ENCODE measurements around the gene FAF1. TPM values are rescaled to one million over a fixed set of nuclear protein-coding genes. Genes with fewer than 3 reads are reported as not detected.

FAF1 gene
- total RNA-seq, 2 donors from 2014 or later, result 17.8 to 27.5 TPM

GRCh38 chr1:50419192-50419906 lies 540.7 kb downstream of the FAF1 start:
- intact Hi-C loops (cut with DNase I), result no loop called here
- H3K4me3 ChIP-seq, result no peak overlapping the region
- DNase-seq (peak in 1 of 4 donors; percentile 37), ATAC-seq (peak; percentile 33)
- H3K27me3 ChIP-seq, result peaks cover 2 to 81% of the 10 kb centered on the region in 2 donors
- peaks cover 46% of the 10 kb centered on the region for H3K4me1 ChIP-seq
- WGBS, 2 donors, result 5 to 23% methylated on average over 5 to 49 of the region's 60 CpGs
- no peaks in the 10 kb centered on the region for H3K9me3 ChIP-seq
- TF ChIP-seq CTCF (IDR thresholded peaks at IDR 0.05), result peak in 3 of 7 experiments; percentile 6 to 20 (median 15)
- TF ChIP-seq POLR2A (IDR thresholded peaks at IDR 0.05), result no peak
- no peaks in the 10 kb centered on the region for H3K36me3 ChIP-seq (replicated peaks in 1 of 2; ENCODE audit: insufficient read depth in 1 of 2, low read depth in 2 of 2)
- no peak overlapping the region for H3K27ac ChIP-seq

- peaks cover 40% of the 10 kb centered on the region for H3K4me1 ChIP-seq
- peaks cover 2 to 77% of the 10 kb centered on the region in 2 donors for H3K27me3 ChIP-seq
- no peak overlapping the region for H3K27ac ChIP-seq
- intact Hi-C loops (cut with DNase I), result no loop called here
- H3K36me3 ChIP-seq (replicated peaks in 1 of 2; ENCODE audit: insufficient read depth in 1 of 2, low read depth in 2 of 2), result no peaks in the 10 kb centered on the region
- ATAC-seq (peak; percentile 8), DNase-seq (no peak)
- no peaks in the 10 kb centered on the region for H3K9me3 ChIP-seq
- TF ChIP-seq POLR2A (IDR thresholded peaks at IDR 0.05) (no peak), CTCF (IDR thresholded peaks at IDR 0.05) (no peak)
- WGBS, 2 donors, result 6% methylated on average over 51 of the region's 64 CpGs; no CpG with 5 or more reads in 1 of the 2 donors
- H3K4me3 ChIP-seq, result no peak overlapping the region
Observed at GRCh38 chr1:50418600-50419109, 541.4 kb downstream of the FAF1 start.

GRCh38 chr1:50417946-50418599 lies 542.0 kb downstream of the FAF1 start:
- no peak for DNase-seq
- intact Hi-C loops (cut with DNase I), result no loop called here
- no peak for TF ChIP-seq POLR2A (IDR thresholded peaks at IDR 0.05)
- TF ChIP-seq CTCF (IDR thresholded peaks at IDR 0.05), result no peak
- Histone ChIP-seq H3K9me3 (no peaks in the 10 kb centered on the region), H3K4me1 (peaks cover 36% of the 10 kb centered on the region), H3K27ac (no peak overlapping the region), H3K36me3 (replicated peaks in 1 of 2; ENCODE audit: insufficient read depth in 1 of 2, low read depth in 2 of 2) (no peaks in the 10 kb centered on the region), H3K27me3 (peaks cover 2 to 71% of the 10 kb centered on the region in 2 donors), H3K4me3 (no peak overlapping the region)
- ATAC-seq, result no peak
- 19 to 36% methylated on average over 16 to 20 of the region's 20 CpGs for WGBS, 2 donors

GRCh38 chr1:50417507-50417906 lies 542.6 kb downstream of the FAF1 start:
- Histone ChIP-seq H3K4me1 (peaks cover 30% of the 10 kb centered on the region), H3K27me3 (peaks cover 2 to 65% of the 10 kb centered on the region in 2 donors), H3K36me3 (replicated peaks in 1 of 2; ENCODE audit: insufficient read depth in 1 of 2, low read depth in 2 of 2) (no peaks in the 10 kb centered on the region), H3K4me3 (no peak overlapping the region), H3K27ac (no peak overlapping the region), H3K9me3 (no peaks in the 10 kb centered on the region)
- TF ChIP-seq POLR2A (IDR thresholded peaks at IDR 0.05) (no peak), CTCF (IDR thresholded peaks at IDR 0.05) (no peak)
- 17 to 29% methylated on average over 19 to 23 of the region's 23 CpGs for WGBS, 2 donors
- ATAC-seq (no peak), DNase-seq (no peak)
- intact Hi-C loops (cut with DNase I), result no loop called here
